HG03280 (cell line): ENCODE data around the gene CCDC24.

ENCODE experiments used
- ATAC-seq: cut with Tn5 transposase; IDR thresholded peaks from one replicate; pipeline ENCODE4 v1.9.1; 2021; ENCODE audit warnings: mild to moderate bottlenecking, moderate library complexity; ENCODE audit not compliant: unreplicated experiment

Gene CCDC24

DNA sequence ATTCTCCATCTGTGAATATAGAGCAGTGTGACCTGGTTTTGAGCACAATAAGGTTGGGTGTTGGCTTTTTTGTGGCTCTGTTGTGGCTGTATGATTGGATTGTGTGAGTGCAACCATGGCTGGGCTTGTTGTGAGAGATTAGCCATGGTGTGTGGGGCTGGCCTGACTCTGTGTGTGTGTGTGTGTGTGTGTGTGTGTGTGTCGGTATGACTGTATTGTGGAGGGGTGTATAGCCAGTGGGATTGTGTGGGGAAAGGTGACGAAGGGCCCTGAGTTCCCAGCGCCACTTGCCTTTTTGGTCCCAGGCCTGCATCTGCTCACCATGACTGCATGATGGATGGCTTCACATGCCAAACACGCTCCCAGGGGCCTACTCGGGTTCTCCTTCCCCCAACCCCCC lies 45.8 kb downstream of the CCDC24 start:
- ATAC-seq, result no peak

GRCh38 chr1:44038876-44039657 lies 47.7 kb downstream of the CCDC24 start:
- ATAC-seq, result no peak

DNA sequence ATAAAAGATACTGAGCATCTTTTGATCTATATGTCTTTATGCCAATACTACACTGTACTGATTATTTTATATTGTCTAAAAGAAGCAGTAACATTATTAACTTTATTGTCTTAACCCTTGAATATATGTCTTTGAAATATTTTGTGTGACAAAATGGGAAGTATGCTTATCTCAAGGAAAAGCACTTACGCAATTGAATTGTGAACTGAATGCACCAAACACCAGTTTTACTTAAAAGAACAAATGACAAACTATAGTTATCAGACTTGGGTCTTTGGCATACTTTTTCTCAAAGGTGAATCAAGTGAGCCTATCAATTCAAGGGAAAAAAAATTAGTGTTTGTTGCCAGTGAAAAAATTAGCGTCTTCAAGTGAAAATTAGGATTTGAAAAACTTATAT lies 49.0 kb downstream of the CCDC24 start:
- no peak for ATAC-seq

- no peak for ATAC-seq
Observed at GRCh38 chr1:44040846-44041245, 49.4 kb downstream of the CCDC24 start.

- ATAC-seq, result no peak
Observed at GRCh38 chr1:44043176-44044070, 52.0 kb downstream of the CCDC24 start.

GRCh38 chr1:44044071-44044801 lies 52.8 kb downstream of the CCDC24 start:
- ATAC-seq, result no peak

GRCh38 chr1:44045064-44045463 lies 53.7 kb downstream of the CCDC24 start:
- no peak for ATAC-seq
